HEK293 (cell line): Measurements from ENCODE around the gene RNF227.

Experiments
- BCL11A ChIP-seq: fragments of 450-650 bp; formaldehyde crosslinking; IDR thresholded peaks from 2 replicates; pipeline ENCODE4 v1.5.1; 2016; ENCODE audit warnings: low read depth, missing biosample characterization, missing genetic modification characterization
- KLF10 ChIP-seq: fragments of 450-650 bp; IDR thresholded peaks from 2 replicates; pipeline ENCODE4 v1.5.1; 2018; ENCODE audit warnings: missing biosample characterization, mild to moderate bottlenecking, missing genetic modification characterization
- KLF16 ChIP-seq: fragments of 450-650 bp; formaldehyde crosslinking; IDR thresholded peaks from 2 replicates; pipeline ENCODE4 v1.5.1; 2017; ENCODE audit warnings: missing biosample characterization, missing genetic modification characterization
- KLF9 ChIP-seq: fragments of 450-650 bp; formaldehyde crosslinking; IDR thresholded peaks from 2 replicates; pipeline ENCODE4 v1.5.1; 2016; ENCODE audit warnings: missing biosample characterization, missing genetic modification characterization, low read depth
- MZF1 ChIP-seq: fragments of 450-650 bp; formaldehyde crosslinking; IDR thresholded peaks from 2 replicates; pipeline ENCODE4 v1.5.1; 2017; ENCODE audit warnings: missing biosample characterization, missing genetic modification characterization, borderline replicate concordance
- PRDM1 ChIP-seq: fragments of 450-650 bp; formaldehyde crosslinking; IDR thresholded peaks from 2 replicates; pipeline ENCODE4; 2016; ENCODE audit warnings: missing biosample characterization, missing genetic modification characterization
- SP7 ChIP-seq: fragments of 450-650 bp; formaldehyde crosslinking; IDR thresholded peaks from 2 replicates; pipeline ENCODE4 v1.5.1; 2016; ENCODE audit warnings: missing biosample characterization, missing genetic modification characterization
- WT1 ChIP-seq: fragments of 450-650 bp; formaldehyde crosslinking; IDR thresholded peaks from 2 replicates; pipeline ENCODE4 v1.5.1; 2016; ENCODE audit warnings: missing biosample characterization, missing genetic modification characterization
- ZBTB17 ChIP-seq: fragments of 450-650 bp; formaldehyde crosslinking; IDR thresholded peaks from 2 replicates; pipeline ENCODE4 v1.5.1; 2016; ENCODE audit warnings: missing biosample characterization, missing genetic modification characterization
- ZBTB48 ChIP-seq: fragments of 450-650 bp; formaldehyde crosslinking; IDR thresholded peaks from 2 replicates; pipeline ENCODE4 v1.5.1; 2016; ENCODE audit warnings: missing biosample characterization, missing genetic modification characterization
- ZEB2 ChIP-seq: fragments of 450-650 bp; formaldehyde crosslinking; IDR thresholded peaks from 2 replicates; pipeline ENCODE4 v1.5.1; 2016; ENCODE audit warnings: missing biosample characterization, missing genetic modification characterization
- ZFHX2 ChIP-seq: fragments of 450-650 bp; formaldehyde crosslinking; conservative IDR thresholded peaks from 2 replicates; pipeline ENCODE4 v1.5.1; 2016; ENCODE audit warnings: missing biosample characterization, missing genetic modification characterization
- ZNF138 ChIP-seq: fragments of 450-650 bp; formaldehyde crosslinking; IDR thresholded peaks from 2 replicates; pipeline ENCODE4 v1.5.1; 2016; ENCODE audit warnings: missing biosample characterization, missing genetic modification characterization, borderline replicate concordance
- ZNF146 ChIP-seq: fragments of 450-650 bp; formaldehyde crosslinking; IDR thresholded peaks from 2 replicates; pipeline ENCODE4 v1.5.1; 2016; ENCODE audit warnings: missing biosample characterization, missing genetic modification characterization
- ZNF23 ChIP-seq: fragments of 450-650 bp; formaldehyde crosslinking; IDR thresholded peaks from 2 replicates; pipeline ENCODE4 v1.5.1; 2016; ENCODE audit warnings: missing biosample characterization, missing genetic modification characterization, borderline replicate concordance
- ZNF335 ChIP-seq: fragments of 450-650 bp; formaldehyde crosslinking; conservative IDR thresholded peaks from 2 replicates; pipeline ENCODE4 v1.5.1; 2016; ENCODE audit warnings: missing biosample characterization, missing genetic modification characterization
- ZNF350 ChIP-seq: fragments of 450-650 bp; formaldehyde crosslinking; IDR thresholded peaks from 2 replicates; pipeline ENCODE4 v1.5.0; 2017; ENCODE audit warnings: missing biosample characterization, mild to moderate bottlenecking, missing genetic modification characterization
- ZNF366 ChIP-seq: fragments of 450-650 bp; formaldehyde crosslinking; conservative IDR thresholded peaks from 2 replicates; pipeline ENCODE4 v1.5.1; 2016; ENCODE audit warnings: missing biosample characterization, missing genetic modification characterization
- ZNF391 ChIP-seq: fragments of 450-650 bp; formaldehyde crosslinking; IDR thresholded peaks from 2 replicates; pipeline ENCODE4 v1.5.1; 2016; ENCODE audit warnings: low read depth, missing biosample characterization, missing genetic modification characterization, borderline replicate concordance
- ZNF426 ChIP-seq: fragments of 450-650 bp; formaldehyde crosslinking; IDR thresholded peaks from 2 replicates; pipeline ENCODE4 v1.5.1; 2017; ENCODE audit warnings: missing biosample characterization, missing genetic modification characterization, mild to moderate bottlenecking, inconsistent platforms, moderate library complexity
- ZNF501 ChIP-seq: fragments of 450-650 bp; formaldehyde crosslinking; IDR thresholded peaks from 2 replicates; pipeline ENCODE4 v1.5.1; 2016; ENCODE audit warnings: missing biosample characterization, missing genetic modification characterization
- ZNF768 ChIP-seq: fragments of 450-650 bp; formaldehyde crosslinking; IDR thresholded peaks from 2 replicates; pipeline ENCODE4 v1.5.1; 2018; ENCODE audit warnings: missing biosample characterization, mild to moderate bottlenecking, missing genetic modification characterization
- TF ChIP-seq, protein P1 (sequence below): fragments of 450-650 bp; formaldehyde crosslinking; IDR thresholded peaks from 2 replicates; pipeline ENCODE4 v1.5.1; 2017; ENCODE audit warnings: missing biosample characterization, missing genetic modification characterization
- TF ChIP-seq, protein P2 (sequence below): fragments of 450-650 bp; formaldehyde crosslinking; IDR thresholded peaks from 2 replicates; pipeline ENCODE4 v1.5.1; 2017; ENCODE audit warnings: missing biosample characterization, mild to moderate bottlenecking, missing genetic modification characterization, moderate library complexity
- TF ChIP-seq, protein P3 (sequence below): fragments of 450-650 bp; formaldehyde crosslinking; IDR thresholded peaks from 2 replicates; pipeline ENCODE4 v1.5.1; 2017; ENCODE audit warnings: missing biosample characterization, missing genetic modification characterization
- TF ChIP-seq, protein P4 (sequence below): fragments of 450-650 bp; formaldehyde crosslinking; IDR thresholded peaks from 2 replicates; pipeline ENCODE4 v1.5.1; 2016; ENCODE audit warnings: missing biosample characterization, missing genetic modification characterization
- TF ChIP-seq, protein P5 (sequence below): fragments of 450-650 bp; formaldehyde crosslinking; IDR thresholded peaks from 2 replicates; pipeline ENCODE4 v1.5.1; 2016; ENCODE audit warnings: missing biosample characterization, missing genetic modification characterization
- TF ChIP-seq, protein P6 (sequence below): fragments of 450-650 bp; formaldehyde crosslinking; optimal IDR thresholded peaks from 2 replicates; pipeline ENCODE3; 2016; ENCODE audit warnings: missing biosample characterization, mild to moderate bottlenecking, missing genetic modification characterization
- TF ChIP-seq, protein P7 (sequence below): sonication (generic); formaldehyde crosslinking; IDR thresholded peaks from 2 replicates; pipeline ENCODE4 v1.8.1; 2022; ENCODE audit warnings: mild to moderate bottlenecking, moderate library complexity, missing genetic modification reagents

Gene RNF227

DNA sequence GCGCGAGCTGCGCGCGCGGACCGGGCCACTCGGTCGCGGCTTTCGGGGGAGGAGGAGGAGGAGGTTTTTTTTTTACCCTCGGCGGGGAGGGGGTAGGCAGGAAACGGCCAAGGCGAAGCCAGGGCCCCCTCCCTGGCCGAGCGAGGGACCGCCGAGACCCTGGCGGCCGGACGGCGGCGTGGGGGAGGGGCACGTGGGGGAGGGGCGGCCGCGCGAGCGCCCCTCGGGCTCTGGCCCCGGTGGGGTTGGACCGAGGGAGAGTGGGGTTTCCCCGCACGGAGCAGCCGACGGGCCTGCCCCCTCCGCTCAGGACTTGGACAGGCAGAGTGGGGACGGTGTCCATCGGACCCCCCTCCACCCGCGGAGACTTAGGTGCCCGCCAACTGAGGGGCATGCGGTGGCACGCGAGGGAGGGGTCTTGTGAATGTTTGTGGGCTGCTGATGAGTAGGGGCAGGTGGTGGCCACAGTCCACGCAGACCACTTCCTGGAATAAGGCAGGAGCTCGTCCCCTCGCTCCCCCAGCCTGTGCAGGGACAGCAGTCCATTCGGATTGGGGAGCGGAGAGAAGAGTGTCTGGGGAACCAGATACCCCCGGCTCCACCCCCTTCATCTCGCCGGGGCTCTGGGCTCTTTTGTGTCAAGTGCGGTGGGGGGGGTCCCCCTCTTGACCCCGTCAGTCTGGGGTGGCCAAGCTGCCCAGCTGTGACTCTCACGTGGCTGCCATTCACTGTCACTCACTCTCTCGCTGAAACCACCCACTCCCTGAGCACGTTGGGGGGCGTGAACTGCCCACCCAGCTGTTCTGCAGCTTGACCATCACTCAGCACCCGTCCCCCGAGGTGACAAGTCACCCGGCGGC is 30.5 kb downstream of the RNF227 start (continued):
- TF ChIP-seq, protein P1, sequence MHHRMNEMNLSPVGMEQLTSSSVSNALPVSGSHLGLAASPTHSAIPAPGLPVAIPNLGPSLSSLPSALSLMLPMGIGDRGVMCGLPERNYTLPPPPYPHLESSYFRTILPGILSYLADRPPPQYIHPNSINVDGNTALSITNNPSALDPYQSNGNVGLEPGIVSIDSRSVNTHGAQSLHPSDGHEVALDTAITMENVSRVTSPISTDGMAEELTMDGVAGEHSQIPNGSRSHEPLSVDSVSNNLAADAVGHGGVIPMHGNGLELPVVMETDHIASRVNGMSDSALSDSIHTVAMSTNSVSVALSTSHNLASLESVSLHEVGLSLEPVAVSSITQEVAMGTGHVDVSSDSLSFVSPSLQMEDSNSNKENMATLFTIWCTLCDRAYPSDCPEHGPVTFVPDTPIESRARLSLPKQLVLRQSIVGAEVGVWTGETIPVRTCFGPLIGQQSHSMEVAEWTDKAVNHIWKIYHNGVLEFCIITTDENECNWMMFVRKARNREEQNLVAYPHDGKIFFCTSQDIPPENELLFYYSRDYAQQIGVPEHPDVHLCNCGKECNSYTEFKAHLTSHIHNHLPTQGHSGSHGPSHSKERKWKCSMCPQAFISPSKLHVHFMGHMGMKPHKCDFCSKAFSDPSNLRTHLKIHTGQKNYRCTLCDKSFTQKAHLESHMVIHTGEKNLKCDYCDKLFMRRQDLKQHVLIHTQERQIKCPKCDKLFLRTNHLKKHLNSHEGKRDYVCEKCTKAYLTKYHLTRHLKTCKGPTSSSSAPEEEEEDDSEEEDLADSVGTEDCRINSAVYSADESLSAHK (tag by site-specific recombination): peak; percentile 33
- TF ChIP-seq KLF9 (peak; percentile 91), ZNF335 (tag by site-specific recombination) (peak; percentile 90), ZNF426 (tag by site-specific recombination) (no peak), ZNF501 (tag by site-specific recombination) (0 out of 2 replicates have a peak, but pooled peaks have one; percentile 59), ZNF146 (0 out of 2 replicates have a peak, but pooled peaks have one; percentile 9), ZNF366 (tag by site-specific recombination) (peak; percentile 26; the same call in 1 of the 2 replicates), ZNF391 (tag by site-specific recombination) (no peak), ZNF138 (tag by site-specific recombination) (no peak), ZFHX2 (peak; percentile 88), ZNF768 (no peak), WT1 (tag by site-specific recombination) (peak; percentile 48; the same call in 1 of the 2 replicates), ZBTB48 (tag by site-specific recombination) (peak; percentile 60), ZBTB17 (tag by site-specific recombination) (peak; percentile 91), SP7 (tag by site-specific recombination) (peak; percentile 77), ZNF23 (no peak), ZEB2 (tag by site-specific recombination) (peak; percentile 76; the same call in 1 of the 2 replicates), KLF10 (peak; percentile 68; the same call in 1 of the 2 replicates), ZNF350 (tag by site-specific recombination) (no peak), KLF16 (tag by site-specific recombination) (peak; percentile 70), MZF1 (peak; percentile 77), BCL11A (tag by site-specific recombination) (peak; percentile 97), PRDM1 (tag by site-specific recombination) (peak; percentile 77)
- TF ChIP-seq, protein P2, sequence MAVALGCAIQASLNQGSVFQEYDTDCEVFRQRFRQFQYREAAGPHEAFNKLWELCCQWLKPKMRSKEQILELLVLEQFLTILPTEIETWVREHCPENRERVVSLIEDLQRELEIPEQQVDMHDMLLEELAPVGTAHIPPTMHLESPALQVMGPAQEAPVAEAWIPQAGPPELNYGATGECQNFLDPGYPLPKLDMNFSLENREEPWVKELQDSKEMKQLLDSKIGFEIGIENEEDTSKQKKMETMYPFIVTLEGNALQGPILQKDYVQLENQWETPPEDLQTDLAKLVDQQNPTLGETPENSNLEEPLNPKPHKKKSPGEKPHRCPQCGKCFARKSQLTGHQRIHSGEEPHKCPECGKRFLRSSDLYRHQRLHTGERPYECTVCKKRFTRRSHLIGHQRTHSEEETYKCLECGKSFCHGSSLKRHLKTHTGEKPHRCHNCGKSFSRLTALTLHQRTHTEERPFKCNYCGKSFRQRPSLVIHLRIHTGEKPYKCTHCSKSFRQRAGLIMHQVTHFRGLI (tag by site-specific recombination): no peak
- TF ChIP-seq, protein P3, sequence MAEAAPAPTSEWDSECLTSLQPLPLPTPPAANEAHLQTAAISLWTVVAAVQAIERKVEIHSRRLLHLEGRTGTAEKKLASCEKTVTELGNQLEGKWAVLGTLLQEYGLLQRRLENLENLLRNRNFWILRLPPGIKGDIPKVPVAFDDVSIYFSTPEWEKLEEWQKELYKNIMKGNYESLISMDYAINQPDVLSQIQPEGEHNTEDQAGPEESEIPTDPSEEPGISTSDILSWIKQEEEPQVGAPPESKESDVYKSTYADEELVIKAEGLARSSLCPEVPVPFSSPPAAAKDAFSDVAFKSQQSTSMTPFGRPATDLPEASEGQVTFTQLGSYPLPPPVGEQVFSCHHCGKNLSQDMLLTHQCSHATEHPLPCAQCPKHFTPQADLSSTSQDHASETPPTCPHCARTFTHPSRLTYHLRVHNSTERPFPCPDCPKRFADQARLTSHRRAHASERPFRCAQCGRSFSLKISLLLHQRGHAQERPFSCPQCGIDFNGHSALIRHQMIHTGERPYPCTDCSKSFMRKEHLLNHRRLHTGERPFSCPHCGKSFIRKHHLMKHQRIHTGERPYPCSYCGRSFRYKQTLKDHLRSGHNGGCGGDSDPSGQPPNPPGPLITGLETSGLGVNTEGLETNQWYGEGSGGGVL (tag by site-specific recombination): peak; percentile 95
- TF ChIP-seq, protein P4, sequence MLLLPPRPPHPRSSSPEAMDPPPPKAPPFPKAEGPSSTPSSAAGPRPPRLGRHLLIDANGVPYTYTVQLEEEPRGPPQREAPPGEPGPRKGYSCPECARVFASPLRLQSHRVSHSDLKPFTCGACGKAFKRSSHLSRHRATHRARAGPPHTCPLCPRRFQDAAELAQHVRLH (tag by site-specific recombination): no peak
- TF ChIP-seq, protein P5, sequence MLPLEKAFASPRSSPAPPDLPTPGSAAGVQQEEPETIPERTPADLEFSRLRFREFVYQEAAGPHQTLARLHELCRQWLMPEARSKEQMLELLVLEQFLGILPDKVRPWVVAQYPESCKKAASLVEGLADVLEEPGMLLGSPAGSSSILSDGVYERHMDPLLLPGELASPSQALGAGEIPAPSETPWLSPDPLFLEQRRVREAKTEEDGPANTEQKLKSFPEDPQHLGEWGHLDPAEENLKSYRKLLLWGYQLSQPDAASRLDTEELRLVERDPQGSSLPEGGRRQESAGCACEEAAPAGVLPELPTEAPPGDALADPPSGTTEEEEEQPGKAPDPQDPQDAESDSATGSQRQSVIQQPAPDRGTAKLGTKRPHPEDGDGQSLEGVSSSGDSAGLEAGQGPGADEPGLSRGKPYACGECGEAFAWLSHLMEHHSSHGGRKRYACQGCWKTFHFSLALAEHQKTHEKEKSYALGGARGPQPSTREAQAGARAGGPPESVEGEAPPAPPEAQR: no peak
- TF ChIP-seq, protein P6, sequence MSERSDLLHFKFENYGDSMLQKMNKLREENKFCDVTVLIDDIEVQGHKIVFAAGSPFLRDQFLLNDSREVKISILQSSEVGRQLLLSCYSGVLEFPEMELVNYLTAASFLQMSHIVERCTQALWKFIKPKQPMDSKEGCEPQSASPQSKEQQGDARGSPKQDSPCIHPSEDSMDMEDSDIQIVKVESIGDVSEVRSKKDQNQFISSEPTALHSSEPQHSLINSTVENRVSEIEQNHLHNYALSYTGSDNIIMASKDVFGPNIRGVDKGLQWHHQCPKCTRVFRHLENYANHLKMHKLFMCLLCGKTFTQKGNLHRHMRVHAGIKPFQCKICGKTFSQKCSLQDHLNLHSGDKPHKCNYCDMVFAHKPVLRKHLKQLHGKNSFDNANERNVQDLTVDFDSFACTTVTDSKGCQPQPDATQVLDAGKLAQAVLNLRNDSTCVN: peak; percentile 65
- TF ChIP-seq, protein P7, sequence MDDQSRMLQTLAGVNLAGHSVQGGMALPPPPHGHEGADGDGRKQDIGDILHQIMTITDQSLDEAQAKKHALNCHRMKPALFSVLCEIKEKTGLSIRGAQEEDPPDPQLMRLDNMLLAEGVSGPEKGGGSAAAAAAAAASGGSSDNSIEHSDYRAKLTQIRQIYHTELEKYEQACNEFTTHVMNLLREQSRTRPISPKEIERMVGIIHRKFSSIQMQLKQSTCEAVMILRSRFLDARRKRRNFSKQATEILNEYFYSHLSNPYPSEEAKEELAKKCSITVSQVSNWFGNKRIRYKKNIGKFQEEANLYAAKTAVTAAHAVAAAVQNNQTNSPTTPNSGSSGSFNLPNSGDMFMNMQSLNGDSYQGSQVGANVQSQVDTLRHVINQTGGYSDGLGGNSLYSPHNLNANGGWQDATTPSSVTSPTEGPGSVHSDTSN: 0 out of 2 replicates have a peak, but pooled peaks have one; percentile 71
